ENCODE measurements around the gene DSCAM. TPM values are rescaled to one million over a fixed set of nuclear protein-coding genes. Genes with fewer than 3 reads are reported as not detected.

DSCAM gene
- total RNA-seq, 4 donors from 2014 or later = under 0.01 to 0.44 TPM; not detected in 2

DNA sequence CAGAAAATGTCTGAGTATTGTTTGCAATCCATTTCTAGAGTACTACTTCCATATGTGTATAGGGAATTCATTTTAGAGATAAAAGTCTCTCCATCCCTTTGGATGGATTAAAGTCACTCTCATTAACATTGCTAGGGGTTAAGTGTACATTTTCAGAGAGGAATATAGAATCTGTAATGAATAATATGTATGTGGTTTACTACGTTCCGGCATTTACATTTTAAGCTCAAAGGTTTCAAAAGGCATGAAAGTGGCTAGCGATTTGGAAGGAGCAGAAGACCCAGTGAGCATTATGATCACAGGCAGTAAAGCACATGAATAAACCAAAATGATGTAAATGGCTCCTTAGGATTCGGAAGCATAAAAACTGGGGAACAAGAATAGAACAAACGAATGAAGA is 123.0 kb downstream of the DSCAM start:
- Histone ChIP-seq H3K36me3 (no peaks in the 10 kb centered on the region), H3K27me3 (no peaks in the 10 kb centered on the region), H3K4me3 (no peak overlapping the region), H3K4me1 (no peaks in the 10 kb centered on the region), H3K9me3 (peaks cover 0 to 13% (median 2%) of the 10 kb centered on the region in 4 donors), H3K27ac (no peak overlapping the region)
- no peak for DNase-seq (ENCODE audit: low spot score in 2 of 2)
- TF ChIP-seq POLR2A (IDR thresholded peaks at IDR 0.05) (no peak), EP300 (IDR thresholded peaks at IDR 0.05) (no peak)
- TF ChIP-seq, protein P1, sequence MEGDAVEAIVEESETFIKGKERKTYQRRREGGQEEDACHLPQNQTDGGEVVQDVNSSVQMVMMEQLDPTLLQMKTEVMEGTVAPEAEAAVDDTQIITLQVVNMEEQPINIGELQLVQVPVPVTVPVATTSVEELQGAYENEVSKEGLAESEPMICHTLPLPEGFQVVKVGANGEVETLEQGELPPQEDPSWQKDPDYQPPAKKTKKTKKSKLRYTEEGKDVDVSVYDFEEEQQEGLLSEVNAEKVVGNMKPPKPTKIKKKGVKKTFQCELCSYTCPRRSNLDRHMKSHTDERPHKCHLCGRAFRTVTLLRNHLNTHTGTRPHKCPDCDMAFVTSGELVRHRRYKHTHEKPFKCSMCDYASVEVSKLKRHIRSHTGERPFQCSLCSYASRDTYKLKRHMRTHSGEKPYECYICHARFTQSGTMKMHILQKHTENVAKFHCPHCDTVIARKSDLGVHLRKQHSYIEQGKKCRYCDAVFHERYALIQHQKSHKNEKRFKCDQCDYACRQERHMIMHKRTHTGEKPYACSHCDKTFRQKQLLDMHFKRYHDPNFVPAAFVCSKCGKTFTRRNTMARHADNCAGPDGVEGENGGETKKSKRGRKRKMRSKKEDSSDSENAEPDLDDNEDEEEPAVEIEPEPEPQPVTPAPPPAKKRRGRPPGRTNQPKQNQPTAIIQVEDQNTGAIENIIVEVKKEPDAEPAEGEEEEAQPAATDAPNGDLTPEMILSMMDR (IDR thresholded peaks at IDR 0.05) = no peak
- WGBS, 2 donors = 79 to 83% methylated on average over 5 of the region's 5 CpGs

DNA sequence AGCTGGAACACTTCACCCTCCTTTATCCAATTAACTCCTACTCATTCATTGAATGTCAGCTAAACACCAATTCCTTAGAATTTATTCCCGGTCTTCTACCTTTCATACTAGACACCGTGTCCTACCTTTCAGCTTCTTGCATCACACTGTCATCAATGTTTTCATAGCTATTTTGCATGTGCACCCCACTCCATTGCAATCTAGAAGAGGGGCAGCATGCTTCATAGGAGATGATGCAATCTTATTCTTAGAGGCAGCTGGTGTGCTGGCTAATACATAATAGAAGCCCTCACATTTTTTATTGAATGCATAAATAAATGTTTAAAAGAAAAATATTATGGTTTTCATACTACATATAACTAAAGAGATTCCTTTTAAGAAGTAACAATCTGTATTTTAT is 123.6 kb downstream of the DSCAM start:
- no peaks in the 10 kb centered on the region for H3K27me3 ChIP-seq
- no peaks in the 10 kb centered on the region for H3K4me1 ChIP-seq
- WGBS, 2 donors = 92 to 93% methylated on average over 2 of the region's 2 CpGs
- no peak overlapping the region for H3K4me3 ChIP-seq
- no peaks in the 10 kb centered on the region for H3K36me3 ChIP-seq
- peaks cover 0 to 13% (median 2%) of the 10 kb centered on the region in 4 donors for H3K9me3 ChIP-seq
- no peak for DNase-seq (ENCODE audit: low spot score in 2 of 2)
- no peak overlapping the region for H3K27ac ChIP-seq
- TF ChIP-seq POLR2A (IDR thresholded peaks at IDR 0.05) (no peak), EP300 (IDR thresholded peaks at IDR 0.05) (no peak)
- TF ChIP-seq, protein P1 (IDR thresholded peaks at IDR 0.05) = no peak

GRCh38 chr21:40719615-40720014 is 127.3 kb downstream of the DSCAM start:
- WGBS, 2 donors = 91 to 94% methylated on average over 1 of the region's 1 CpG
- H3K9me3 ChIP-seq = peaks cover 0 to 13% (median 2%) of the 10 kb centered on the region in 4 donors
- no peaks in the 10 kb centered on the region for H3K36me3 ChIP-seq
- no peak overlapping the region for H3K4me3 ChIP-seq
- no peaks in the 10 kb centered on the region for H3K27me3 ChIP-seq
- DNase-seq (ENCODE audit: low spot score in 2 of 2) = no peak
- H3K4me1 ChIP-seq = no peaks in the 10 kb centered on the region
- TF ChIP-seq, protein P1 (IDR thresholded peaks at IDR 0.05) = no peak
- no peak for TF ChIP-seq EP300 (IDR thresholded peaks at IDR 0.05)
- TF ChIP-seq POLR2A (IDR thresholded peaks at IDR 0.05) = no peak
- no peak overlapping the region for H3K27ac ChIP-seq

GRCh38 chr21:40717028-40717427 is 129.9 kb downstream of the DSCAM start:
- H3K4me3 ChIP-seq = no peak overlapping the region
- no peak overlapping the region for H3K27ac ChIP-seq
- no peak for DNase-seq (ENCODE audit: low spot score in 2 of 2)
- no peaks in the 10 kb centered on the region for H3K4me1 ChIP-seq
- 55 to 77% methylated on average over 3 of the region's 3 CpGs for WGBS, 2 donors
- no peaks in the 10 kb centered on the region for H3K36me3 ChIP-seq
- H3K27me3 ChIP-seq = no peaks in the 10 kb centered on the region
- peaks cover 0 to 13% (median 2%) of the 10 kb centered on the region in 4 donors for H3K9me3 ChIP-seq
- no peak for TF ChIP-seq EP300 (IDR thresholded peaks at IDR 0.05)
- no peak for TF ChIP-seq POLR2A (IDR thresholded peaks at IDR 0.05)
- TF ChIP-seq, protein P1 (IDR thresholded peaks at IDR 0.05) = no peak

DNA sequence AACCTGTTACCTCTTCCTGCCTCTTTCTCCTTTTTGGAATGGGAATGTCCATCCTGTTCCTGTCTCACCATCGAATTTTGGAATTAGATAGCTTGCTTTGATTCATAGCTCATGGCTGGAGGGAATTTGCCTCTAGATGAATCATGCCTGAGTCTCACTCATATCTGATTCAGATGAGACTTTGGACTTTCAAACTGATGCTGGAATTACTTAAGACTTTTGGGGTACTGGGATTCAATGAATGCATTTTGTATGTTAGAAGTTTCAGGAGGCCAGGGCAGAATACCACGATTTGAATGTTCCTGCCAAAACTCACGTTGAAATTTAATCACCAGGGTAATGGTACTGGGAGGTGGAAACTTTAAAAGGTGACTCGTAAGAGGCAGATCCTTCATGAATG is 132.4 kb downstream of the DSCAM start:
- WGBS, 2 donors = 80% methylated on average over 4 of the region's 4 CpGs
- Histone ChIP-seq H3K9me3 (no peaks in the 10 kb centered on the region), H3K27me3 (no peaks in the 10 kb centered on the region), H3K27ac (no peak overlapping the region), H3K36me3 (no peaks in the 10 kb centered on the region), H3K4me3 (no peak overlapping the region), H3K4me1 (no peaks in the 10 kb centered on the region)
- DNase-seq (ENCODE audit: low spot score in 2 of 2) = no peak
- TF ChIP-seq, protein P1 (IDR thresholded peaks at IDR 0.05) = no peak
- TF ChIP-seq EP300 (IDR thresholded peaks at IDR 0.05) = no peak
- no peak for TF ChIP-seq POLR2A (IDR thresholded peaks at IDR 0.05)
